OCI-LY3 (cell line): ENCODE data around the gene EML4.

Source experiments
- H2AFZ ChIP-seq: fragments of 200-600, 300-600 bp; shearing (Covaris generic); 2 replicates; pipeline ENCODE4 v1.6.0; 2014; ENCODE audit warnings: antibody characterized with exemption, low read depth, low read length
- H3K27ac ChIP-seq: fragments of 200-600, 300-600 bp; sonication (generic); 2 replicates; pipeline ENCODE4 v1.5.1; 2014; ENCODE audit warnings: mild to moderate bottlenecking, low read length, moderate library complexity, mixed read lengths
- H3K27me3 ChIP-seq: fragments of 200-600, 300-600 bp; sonication (generic); 2 replicates; pipeline ENCODE4 v1.6.1; 2014; ENCODE audit warnings: low read depth, low read length, mixed read lengths
- H3K36me3 ChIP-seq: fragments of 200-600, 300-600 bp; sonication (generic); replicated peaks from 2 replicates; pipeline ENCODE3; 2014; ENCODE audit warnings: low read depth, low read length, mixed read lengths
- H3K4me1 ChIP-seq: fragments of 300-600, 200-600 bp; sonication (generic); 2 replicates; pipeline ENCODE4 v1.6.1; 2014; ENCODE audit warnings: low read length, mixed read lengths
- H3K4me2 ChIP-seq: fragments of 200-600, 300-600 bp; sonication (generic); 2 replicates; pipeline ENCODE4 v1.6.1; 2014; ENCODE audit warnings: low read length, mixed read lengths
- H3K4me3 ChIP-seq: fragments of 300-600, 200-600 bp; sonication (generic); 2 replicates; pipeline ENCODE4 v1.5.1; 2014; ENCODE audit warnings: antibody characterized with exemption, mild to moderate bottlenecking, low read length, moderate library complexity
- H3K79me2 ChIP-seq: fragments of 300-600, 200-600 bp; shearing (Covaris generic); 2 replicates; pipeline ENCODE4 v1.6.1; 2014; ENCODE audit warnings: mild to moderate bottlenecking, low read length, mixed read lengths
- H3K9ac ChIP-seq: fragments of 300-600, 200-600 bp; shearing (Covaris generic); 2 replicates; pipeline ENCODE4 v1.6.0; 2014; ENCODE audit warnings: mild to moderate bottlenecking, low read length, moderate library complexity
- H3K9me3 ChIP-seq: fragments of 200-600, 300-600 bp; shearing (Covaris generic); 2 replicates; pipeline ENCODE4 v1.6.1; 2014; ENCODE audit warnings: low read length, mixed read lengths; ENCODE audit not compliant: insufficient read depth
- H4K20me1 ChIP-seq: fragments of 200-600, 300-600 bp; sonication (generic); 2 replicates; pipeline ENCODE4 v1.6.1; 2016; ENCODE audit warnings: low read length, mixed read lengths; ENCODE audit not compliant: insufficient read depth
- EZH2phosphoT487 ChIP-seq: fragments of 200-600 bp; shearing (Covaris generic); IDR thresholded peaks from 2 replicates; pipeline ENCODE4 v1.6.1; 2018; ENCODE audit warnings: antibody characterized with exemption, mixed run types, low read depth
- TF ChIP-seq, protein P1 (sequence below): fragments of 200-600, 300-600 bp; sonication (generic); IDR thresholded peaks from 2 replicates; pipeline ENCODE4 v1.5.1; 2014; ENCODE audit warnings: antibody characterized with exemption, low read length, low read depth

The EML4 gene

DNA sequence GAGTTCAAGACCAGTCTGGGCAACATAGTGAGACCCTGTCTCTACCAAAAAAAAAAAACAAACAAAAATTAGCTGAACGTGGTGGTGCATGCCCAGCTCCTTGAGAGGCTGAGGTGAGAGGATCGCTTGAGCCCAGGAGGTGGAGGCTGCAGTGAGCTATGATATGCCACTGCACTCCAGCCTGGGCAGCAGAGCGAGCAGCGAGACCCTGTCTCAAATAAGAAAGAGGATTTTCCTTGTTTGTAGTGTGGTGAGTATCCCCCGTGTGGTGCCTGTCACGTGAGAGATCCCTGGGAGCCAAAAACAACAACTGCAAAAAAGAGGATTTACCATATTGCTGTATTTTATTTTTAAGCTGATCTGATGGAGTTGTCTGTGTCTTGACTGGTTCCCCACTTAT is 9.2 kb downstream of the EML4 start:
- Histone ChIP-seq H3K4me2 (no peak overlapping the region), H3K4me3 (no peak overlapping the region), H3K27ac (no peak overlapping the region), H3K9ac (no peak overlapping the region), H3K27me3 (no peaks in the 10 kb centered on the region), H3K36me3 (peaks cover 8% of the 10 kb centered on the region), H3K9me3 (no peaks in the 10 kb centered on the region), H2AFZ (no peak overlapping the region), H3K79me2 (peaks cover 96% of the 10 kb centered on the region), H4K20me1 (peaks cover 76% of the 10 kb centered on the region), H3K4me1 (peaks cover 17% of the 10 kb centered on the region)
- TF ChIP-seq, protein P1, sequence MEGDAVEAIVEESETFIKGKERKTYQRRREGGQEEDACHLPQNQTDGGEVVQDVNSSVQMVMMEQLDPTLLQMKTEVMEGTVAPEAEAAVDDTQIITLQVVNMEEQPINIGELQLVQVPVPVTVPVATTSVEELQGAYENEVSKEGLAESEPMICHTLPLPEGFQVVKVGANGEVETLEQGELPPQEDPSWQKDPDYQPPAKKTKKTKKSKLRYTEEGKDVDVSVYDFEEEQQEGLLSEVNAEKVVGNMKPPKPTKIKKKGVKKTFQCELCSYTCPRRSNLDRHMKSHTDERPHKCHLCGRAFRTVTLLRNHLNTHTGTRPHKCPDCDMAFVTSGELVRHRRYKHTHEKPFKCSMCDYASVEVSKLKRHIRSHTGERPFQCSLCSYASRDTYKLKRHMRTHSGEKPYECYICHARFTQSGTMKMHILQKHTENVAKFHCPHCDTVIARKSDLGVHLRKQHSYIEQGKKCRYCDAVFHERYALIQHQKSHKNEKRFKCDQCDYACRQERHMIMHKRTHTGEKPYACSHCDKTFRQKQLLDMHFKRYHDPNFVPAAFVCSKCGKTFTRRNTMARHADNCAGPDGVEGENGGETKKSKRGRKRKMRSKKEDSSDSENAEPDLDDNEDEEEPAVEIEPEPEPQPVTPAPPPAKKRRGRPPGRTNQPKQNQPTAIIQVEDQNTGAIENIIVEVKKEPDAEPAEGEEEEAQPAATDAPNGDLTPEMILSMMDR: no peak
- TF ChIP-seq EZH2phosphoT487: no peak

DNA sequence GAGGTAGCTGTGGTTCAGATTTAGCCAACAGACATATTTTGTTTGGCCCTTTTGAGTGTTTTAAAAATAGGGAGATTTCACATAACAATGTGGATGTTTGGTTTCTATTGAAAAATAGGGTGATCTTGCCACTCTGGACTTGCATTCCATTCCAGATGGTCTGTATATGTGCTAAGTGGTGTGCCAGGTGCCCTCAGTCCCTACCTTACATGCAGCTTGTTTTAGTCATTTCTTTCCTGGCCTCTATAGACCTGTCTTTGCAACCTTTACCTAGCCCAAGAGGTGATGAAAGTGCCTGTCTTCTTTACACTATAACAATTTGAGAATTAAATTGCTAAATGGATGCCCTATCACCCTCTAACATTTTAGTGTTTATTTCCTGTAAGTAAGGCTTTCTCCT is 11.1 kb downstream of the EML4 start:
- peaks cover 86% of the 10 kb centered on the region for H4K20me1 ChIP-seq
- no peak overlapping the region for H3K4me2 ChIP-seq
- no peak overlapping the region for H2AFZ ChIP-seq
- H3K9ac ChIP-seq: no peak overlapping the region
- no peak for TF ChIP-seq EZH2phosphoT487
- TF ChIP-seq, protein P1: no peak
- H3K9me3 ChIP-seq: no peaks in the 10 kb centered on the region
- H3K27ac ChIP-seq: no peak overlapping the region
- no peaks in the 10 kb centered on the region for H3K27me3 ChIP-seq
- H3K79me2 ChIP-seq: peaks cover 93% of the 10 kb centered on the region
- peaks cover 7% of the 10 kb centered on the region for H3K36me3 ChIP-seq
- no peak overlapping the region for H3K4me3 ChIP-seq
- peaks cover 18% of the 10 kb centered on the region for H3K4me1 ChIP-seq

DNA sequence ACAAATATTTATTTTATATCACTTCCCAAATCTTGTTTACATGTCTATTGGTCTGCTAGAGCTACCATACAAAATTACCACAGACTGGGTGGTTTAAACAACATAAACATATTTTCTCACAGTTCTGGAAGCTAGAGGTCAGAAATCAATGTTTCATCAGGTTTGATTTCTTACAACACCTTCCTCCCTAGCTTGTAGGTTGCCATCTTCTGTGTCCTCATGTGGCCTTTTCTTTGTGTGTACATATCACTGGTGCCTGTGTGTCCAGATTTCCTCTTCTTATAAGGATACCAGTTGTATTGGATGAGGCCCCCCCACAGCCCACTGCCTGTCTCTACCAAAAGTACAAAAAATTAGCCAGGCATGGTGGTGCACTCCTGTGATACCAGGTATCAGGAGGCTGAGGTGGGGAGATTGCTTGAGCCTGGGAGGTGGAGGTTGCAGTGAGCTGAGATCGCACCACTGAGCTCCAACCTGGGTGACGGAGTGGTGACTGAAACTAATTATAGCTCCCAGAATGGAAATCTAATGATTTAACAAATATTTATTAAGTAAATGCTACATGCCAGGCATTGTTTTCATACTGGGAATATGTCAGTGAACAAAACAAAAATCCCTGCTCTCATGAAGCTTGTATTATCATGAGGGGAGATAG is 13.6 kb downstream of the EML4 start:
- Histone ChIP-seq H3K4me3 (no peak overlapping the region), H3K27me3 (no peaks in the 10 kb centered on the region), H3K36me3 (peaks cover 7% of the 10 kb centered on the region), H3K4me2 (no peak overlapping the region), H3K9ac (no peak overlapping the region), H2AFZ (no peak overlapping the region), H4K20me1 (peaks cover 83% of the 10 kb centered on the region), H3K79me2 (peaks cover 92% of the 10 kb centered on the region), H3K4me1 (peaks cover 18% of the 10 kb centered on the region), H3K27ac (no peak overlapping the region), H3K9me3 (no peaks in the 10 kb centered on the region)
- TF ChIP-seq, protein P1: no peak
- TF ChIP-seq EZH2phosphoT487: no peak

DNA sequence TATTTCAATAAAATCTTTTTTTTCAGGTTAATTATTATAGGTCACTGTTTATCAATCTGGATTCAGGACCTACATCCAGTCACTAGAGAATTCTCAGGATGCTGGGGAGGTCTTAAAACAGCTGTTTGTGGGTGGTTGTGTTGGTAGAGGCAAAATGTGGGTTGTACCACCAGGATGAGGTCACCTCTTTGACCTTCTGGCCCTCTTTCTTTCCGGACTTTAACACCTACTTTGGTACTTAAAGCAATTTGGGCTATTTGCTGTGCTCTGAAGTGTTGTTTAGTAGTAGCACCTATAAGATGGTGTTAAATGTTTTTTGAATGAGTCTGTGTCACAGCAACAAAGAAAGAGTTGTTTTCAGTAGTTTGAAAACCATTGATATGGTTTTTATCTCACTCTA is 14.6 kb downstream of the EML4 start:
- Histone ChIP-seq H3K4me1 (peaks cover 18% of the 10 kb centered on the region), H3K4me3 (no peak overlapping the region), H3K36me3 (peaks cover 7% of the 10 kb centered on the region), H4K20me1 (peaks cover 79% of the 10 kb centered on the region), H3K9me3 (no peaks in the 10 kb centered on the region), H3K27ac (no peak overlapping the region), H3K4me2 (no peak overlapping the region), H3K27me3 (no peaks in the 10 kb centered on the region), H3K9ac (no peak overlapping the region), H2AFZ (no peak overlapping the region), H3K79me2 (peaks cover 91% of the 10 kb centered on the region)
- TF ChIP-seq, protein P1: no peak
- TF ChIP-seq EZH2phosphoT487: no peak
